GM12878 (cell line): ENCODE results near the gene SLC13A3. TPM values are rescaled to one million over a fixed set of nuclear protein-coding genes. Genes with fewer than 3 reads are reported as not detected.

Source experiments
- ATAC-seq: fragments of 200-7000 bp; cut with Tn5 transposase; 3 replicates; pipeline ENCODE4 v1.9.1; 2020; ENCODE audit warnings: mild to moderate bottlenecking, moderate library complexity
- BruUV-seq: library from RNA; stranded (reverse); fragments of 400-500 nt; replicated peaks from 2 replicates; lab custom pipeline; 2021; lab: Mats Ljungman, UMichigan
- CTCF ChIA-PET: fragments of 300-600 bp; sonication (Branson Sonifier 250); formaldehyde crosslinking; extraction: SDS; loops from one replicate; lab custom pipeline; 2021; ENCODE audit warnings: inconsistent platforms; lab: Yijun Ruan, JAX
- POLR2A ChIA-PET: fragments of 350-600 bp; formaldehyde crosslinking; extraction: SDS; loops from one replicate; lab custom pipeline; 2021; ENCODE audit warnings: inconsistent platforms; lab: Charles Lee
- RAD21 ChIA-PET: fragments of 300-600 bp; sonication (Branson Sonifier 250); formaldehyde crosslinking; loops from one replicate; lab custom pipeline; 2023; ENCODE audit warnings: antibody characterized with exemption; ENCODE audit not compliant: unreplicated experiment; lab: Charles Lee
- SMC1A ChIA-PET: fragments of 300-600 bp; sonication (Branson Sonifier 250); formaldehyde crosslinking; loops from one replicate; lab custom pipeline; 2023; ENCODE audit not compliant: unreplicated experiment, uncharacterized antibody; lab: Charles Lee
- DNase-seq: peaks from one replicate; pipeline ENCODE4 v3.0.0-alpha.2; 2011; ENCODE audit warnings: low read depth, low spot score
- FAIRE-seq: peaks from 3 replicates; lab custom pipeline; 2011; peaks lifted over from hg19 to GRCh38; lab: Jason Lieb, UNC
- H2AFZ ChIP-seq: 2 replicates; pipeline ENCODE4 v1.6.0; 2011; ENCODE audit warnings: low read depth, low read length, control low read depth; ENCODE audit not compliant: control insufficient read depth
- H3K27ac ChIP-seq: 2 replicates; pipeline ENCODE4 v1.5.1; 2011; ENCODE audit warnings: control low read depth; ENCODE audit not compliant: control insufficient read depth, insufficient read depth
- H3K27me3 ChIP-seq, 2 experiments: replicated peaks in 1 of 2; 2 replicates each; pipeline versions ENCODE4 v1.6.0 to v1.6.1; 2011; ENCODE audit warnings: low read length in 1 of 2; ENCODE audit not compliant: control insufficient read depth in 2 of 2, insufficient read depth in 2 of 2
- H3K36me3 ChIP-seq, 2 experiments: 2 replicates each; pipeline ENCODE4 v1.5.1; 2011; ENCODE audit warnings: low read length in 1 of 2; ENCODE audit not compliant: control insufficient read depth in 2 of 2, insufficient read depth in 2 of 2
- H3K4me1 ChIP-seq: 2 replicates; pipeline ENCODE4 v1.6.1; 2011; ENCODE audit warnings: mild to moderate bottlenecking, low read length, moderate library complexity, mixed read lengths; ENCODE audit not compliant: control insufficient read depth, insufficient read depth
- H3K4me2 ChIP-seq: 2 replicates; pipeline ENCODE4 v1.6.0; 2011; ENCODE audit warnings: control low read depth; ENCODE audit not compliant: control insufficient read depth, insufficient read depth
- H3K4me3 ChIP-seq: fragments of 200-600 bp; sonication (generic); 2 replicates; pipeline ENCODE4 v1.5.1; 2016
- H3K79me2 ChIP-seq: 2 replicates; pipeline ENCODE4 v1.6.0; 2011; ENCODE audit warnings: low read length; ENCODE audit not compliant: control insufficient read depth, insufficient read depth
- H3K9ac ChIP-seq: 2 replicates; pipeline ENCODE4 v1.8.0; 2011; ENCODE audit warnings: low read length, control low read depth, mixed read lengths; ENCODE audit not compliant: control insufficient read depth, insufficient read depth
- H3K9me3 ChIP-seq: replicated peaks from 3 replicates; pipeline ENCODE4 v1.5.1; 2011; ENCODE audit warnings: mild to moderate bottlenecking, low read length; ENCODE audit not compliant: control insufficient read depth, insufficient read depth
- H4K20me1 ChIP-seq: 2 replicates; pipeline ENCODE4 v1.6.0; 2011; ENCODE audit not compliant: control insufficient read depth, insufficient read depth
- BMI1 ChIP-seq: fragments of 450-650 bp; IDR thresholded peaks from 2 replicates; pipeline ENCODE4 v1.6.1; 2016; ENCODE audit warnings: mild to moderate bottlenecking, moderate library complexity, borderline replicate concordance
- BRCA1 ChIP-seq: IDR thresholded peaks from 2 replicates; pipeline ENCODE4 v1.6.1; 2011; ENCODE audit warnings: low read depth, low read length, improper control_type of control experiment
- CBFB ChIP-seq: IDR thresholded peaks from 2 replicates; pipeline ENCODE4 v1.6.1; 2016; ENCODE audit warnings: antibody characterized with exemption, low read depth
- CEBPZ ChIP-seq: fragments of 150-350 bp; IDR thresholded peaks from 2 replicates; pipeline ENCODE4 v1.6.1; 2016; ENCODE audit warnings: low read depth, low read length
- EP300 ChIP-seq, 2 experiments: fragments of 150-350 bp in 1 of 2; IDR thresholded peaks; 2 replicates each; pipeline ENCODE4 v1.6.1; 2011 to 2012; ENCODE audit warnings: low read depth in 2 of 2, low read length in 2 of 2, borderline replicate concordance in 1 of 2, improper control_type of control experiment in 1 of 2, inconsistent platforms in 1 of 2; ENCODE audit not compliant: control insufficient read depth in 1 of 2
- ESRRA ChIP-seq: IDR thresholded peaks from 2 replicates; pipeline ENCODE4 v1.6.1; 2012; ENCODE audit warnings: mild to moderate bottlenecking, low read length, improper control_type of control experiment
- IKZF1 ChIP-seq: fragments of 450-650 bp; conservative IDR thresholded peaks from 2 replicates; pipeline ENCODE4 v1.6.1; 2017; ENCODE audit warnings: antibody characterized with exemption, mild to moderate bottlenecking
- IRF5 ChIP-seq: fragments of 450-650 bp; IDR thresholded peaks from 2 replicates; pipeline ENCODE4 v1.6.1; 2017; ENCODE audit warnings: borderline replicate concordance
- LARP7 ChIP-seq: fragments of 450-650 bp; IDR thresholded peaks from 2 replicates; pipeline ENCODE4 v1.6.1; 2017; ENCODE audit warnings: mild to moderate bottlenecking
- MEF2A ChIP-seq: IDR thresholded peaks from 2 replicates; pipeline ENCODE4 v1.6.1; 2011; ENCODE audit warnings: low read depth, mild to moderate bottlenecking, low read length, moderate library complexity; ENCODE audit not compliant: insufficient read depth
- NFXL1 ChIP-seq: fragments of 450-650 bp; IDR thresholded peaks from 2 replicates; pipeline ENCODE4 v1.6.1; 2017; ENCODE audit warnings: antibody characterized with exemption, mild to moderate bottlenecking, borderline replicate concordance
- POU2F2 ChIP-seq: IDR thresholded peaks from 3 replicates; pipeline ENCODE4 v1.6.1; 2011; ENCODE audit warnings: low read depth, mild to moderate bottlenecking, low read length, borderline replicate concordance
- YBX1 ChIP-seq: fragments of 450-650 bp; IDR thresholded peaks from 2 replicates; pipeline ENCODE4 v1.6.1; 2016; ENCODE audit warnings: antibody characterized with exemption
- ZNF207 ChIP-seq: fragments of 450-650 bp; IDR thresholded peaks from 2 replicates; pipeline ENCODE4 v1.6.1; 2014; ENCODE audit warnings: antibody characterized with exemption, mild to moderate bottlenecking, borderline replicate concordance
- ZNF622 ChIP-seq: fragments of 450-650 bp; IDR thresholded peaks from 2 replicates; pipeline ENCODE4 v1.6.1; 2017; ENCODE audit warnings: mild to moderate bottlenecking, inconsistent platforms
- WGBS: methylation state at CpG from one replicate; pipeline ENCODE4 v1.1.6; 2016; ENCODE audit warnings: low lambda C conversion rate; ENCODE audit not compliant: insufficient replicate concordance, insufficient coverage; ENCODE audit errors: missing lambda C conversion rate; 5-methylcytosine and 5-hydroxymethylcytosine counted together
- in situ Hi-C: fragments of 300-500 bp; cut with MboI; formaldehyde crosslinking; loops from 9 replicates; pipeline ENCODE4 v1.14.3; 2018; ENCODE audit warnings: mixed read lengths
- intact Hi-C: fragments of 100-400 bp; cut with micrococcal nuclease; formaldehyde crosslinking; loops from one replicate; pipeline ENCODE4 v1.14.2; 2022; ENCODE audit not compliant: unreplicated experiment
- polyA plus RNA-seq, 11 experiments: library from polyadenylated mRNA; depleted of rRNA in 4 of 11; unstranded in 6 of 11; stranded (reverse) in 5 of 11; fragments of >200 nt; fragmentation: Nextera tagmentation in 4 of 11; fragmentation: Illumina TruSeq in 1 of 11; extraction: Ambion mirVana in 4 of 11; extraction: Trizol in 1 of 11; gene quantifications; 1 replicate in 1 of 11; 2 replicates in 10 of 11; pipeline versions ENCODE4 v1.2.1 to v1.2.3, GENCODE V29; 2011 to 2016; ENCODE audit warnings: inconsistent platforms in 2 of 11, missing spikeins in 2 of 11, low read depth in 1 of 11
- total RNA-seq, 4 experiments: library from RNA; depleted of rRNA in 3 of 4; stranded (reverse); fragments of >200 nt in 3 of 4; fragmentation: Illumina TruSeq in 1 of 4; extraction: Trizol in 1 of 4; gene quantifications; 2 replicates each; pipeline versions ENCODE4 v1.2.1 to v1.2.3, GENCODE V29; 2013 to 2021
- TF ChIP-seq, protein P1 (sequence below): IDR thresholded peaks from 2 replicates; pipeline ENCODE4 v1.6.1; 2011; ENCODE audit warnings: borderline replicate concordance, low read depth, mild to moderate bottlenecking, moderate library complexity, low read length; ENCODE audit not compliant: insufficient read depth, poor library complexity, severe bottlenecking

Gene SLC13A3
- total and polyA plus RNA-seq, 10 of the 15 experiments (the other 5 are each of a cell fraction or from before 2014, with no cell fraction given), result 0.03 to 0.76 (median 0.07) TPM; not detected in 4

DNA sequence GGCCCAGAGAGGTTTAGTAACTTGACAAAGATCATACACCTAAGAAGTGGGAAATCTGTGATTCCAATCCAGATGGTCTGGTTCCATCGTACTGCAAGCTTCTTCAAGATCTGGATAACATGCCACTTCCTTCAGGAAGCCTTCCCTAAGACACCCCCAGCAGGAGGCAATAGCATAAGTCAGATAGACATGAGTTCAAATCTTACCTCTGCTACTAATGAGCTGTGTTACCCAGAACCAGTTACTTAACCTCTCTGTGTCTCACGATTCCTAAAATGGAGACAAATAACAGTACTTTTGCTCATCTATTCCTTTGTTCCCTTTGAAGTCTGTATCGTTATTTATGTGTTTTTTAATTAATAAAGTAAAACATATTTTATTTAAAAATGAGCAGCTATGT lies 78.5 kb downstream of the SLC13A3 start (continued):
- TF ChIP-seq IRF5 (no peak), ZNF207 (no peak)

DNA sequence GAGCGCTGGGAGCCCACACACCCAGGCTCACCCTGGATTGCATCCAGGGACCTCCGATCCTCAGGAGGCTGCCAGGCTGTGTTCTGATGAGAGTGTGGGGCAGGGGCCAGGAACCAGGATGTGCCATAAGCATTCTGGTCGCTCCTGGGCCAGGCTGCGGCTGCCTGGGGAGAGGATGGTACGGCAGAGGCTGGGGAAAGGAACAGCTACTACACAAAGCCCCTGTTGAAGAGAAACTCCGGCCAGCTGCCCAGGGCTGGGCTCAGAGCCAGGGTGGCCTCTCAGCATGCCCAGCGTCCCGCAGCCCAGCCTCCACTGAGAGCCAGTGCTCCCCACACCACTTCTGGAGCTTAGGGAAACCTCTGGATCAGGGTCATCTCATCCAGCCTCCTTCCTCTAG lies 79.1 kb downstream of the SLC13A3 start:
- intact Hi-C loops, result no loop called here
- ChIA-PET POLR2A (no interaction called here), CTCF (interaction anchor here (1.0 to 1.3 kb wide), 2 partner anchors 11 to 110 kb away, joined by 4 to 5 read pairs; no protein-coding TSS in a partner anchor), SMC1A (interaction anchor here (0.9 to 1.1 kb wide), 3 partner anchors 8 to 27 kb away, joined by 3 read pairs; no protein-coding TSS in a partner anchor), RAD21 (no interaction called here)
- no peaks in the 10 kb centered on the region for H3K4me1 ChIP-seq
- TF ChIP-seq ESRRA (no peak), POU2F2 (no peak), CEBPZ (no peak), BMI1 (no peak), IKZF1 (no peak), BRCA1 (no peak), ZNF622 (no peak), LARP7 (no peak), MEF2A (no peak), YBX1 (no peak), CBFB (no peak), NFXL1 (no peak), EP300 (IDR thresholded peaks at IDR 0.05; ENCODE audit: borderline replicate concordance in 1 of 2, control insufficient read depth in 1 of 2, low read depth in 2 of 2, low read length in 2 of 2) (no peak)
- TF ChIP-seq, protein P1, sequence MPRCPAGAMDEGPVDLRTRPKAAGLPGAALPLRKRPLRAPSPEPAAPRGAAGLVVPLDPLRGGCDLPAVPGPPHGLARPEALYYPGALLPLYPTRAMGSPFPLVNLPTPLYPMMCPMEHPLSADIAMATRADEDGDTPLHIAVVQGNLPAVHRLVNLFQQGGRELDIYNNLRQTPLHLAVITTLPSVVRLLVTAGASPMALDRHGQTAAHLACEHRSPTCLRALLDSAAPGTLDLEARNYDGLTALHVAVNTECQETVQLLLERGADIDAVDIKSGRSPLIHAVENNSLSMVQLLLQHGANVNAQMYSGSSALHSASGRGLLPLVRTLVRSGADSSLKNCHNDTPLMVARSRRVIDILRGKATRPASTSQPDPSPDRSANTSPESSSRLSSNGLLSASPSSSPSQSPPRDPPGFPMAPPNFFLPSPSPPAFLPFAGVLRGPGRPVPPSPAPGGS, result no peak
- H3K27me3 ChIP-seq, result no peaks in the 10 kb centered on the region
- H3K79me2 ChIP-seq, result no peaks in the 10 kb centered on the region
- no peaks in the 10 kb centered on the region for H3K9me3 ChIP-seq
- H4K20me1 ChIP-seq, result no peaks in the 10 kb centered on the region
- BruUV-seq, result no TSS peak
- WGBS, result 55% methylated on average over 5 of the region's 8 CpGs
- H2AFZ ChIP-seq, result no peak overlapping the region
- no peaks in the 10 kb centered on the region for H3K36me3 ChIP-seq
- FAIRE-seq (no peak), DNase-seq (no peak), ATAC-seq (no peak)
- H3K4me2 ChIP-seq, result no peak overlapping the region
- H3K27ac ChIP-seq, result no peak overlapping the region
- H3K9ac ChIP-seq, result no peak overlapping the region
- H3K4me3 ChIP-seq, result no peak overlapping the region
- in situ Hi-C loops, result no loop called here
